Fibroblast of skin of left quadriceps (primary cell): Measurements from ENCODE around the gene ADGRF4.

Experiments used
- DNase-seq, 2 experiments: peaks; one replicate each; pipeline ENCODE4 v3.0.0-alpha.2; 2013; ENCODE audit warnings: low read depth in 2 of 2

ADGRF4 gene

GRCh38 chr6:47681201-47681990 is 17.0 kb upstream of the ADGRF4 start:
- DNase-seq, result no peak

- DNase-seq, result no peak
Observed at GRCh38 chr6:47686411-47686810, 12.0 kb upstream of the ADGRF4 start.

DNA sequence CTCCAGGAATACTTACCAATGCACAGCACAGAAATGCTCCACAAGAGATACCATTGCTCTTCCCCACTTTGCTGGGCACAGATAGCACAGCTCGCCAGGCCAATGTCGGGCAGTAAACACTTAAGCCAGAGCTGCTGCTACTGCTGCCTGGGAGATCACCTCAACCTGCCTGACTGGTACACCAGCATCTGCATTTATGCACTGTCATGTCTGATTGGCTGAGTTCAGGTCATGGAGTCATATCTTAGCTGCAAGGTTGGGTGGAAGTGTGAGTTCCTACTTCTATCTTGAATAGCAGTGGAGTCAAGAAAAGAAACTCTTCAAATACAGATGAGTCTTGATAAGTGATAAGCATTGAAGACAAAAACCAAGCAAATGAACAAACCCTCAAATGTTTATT is 10.9 kb upstream of the ADGRF4 start:
- DNase-seq, result no peak

- DNase-seq, result no peak
Observed at GRCh38 chr6:47690214-47690613, 8.2 kb upstream of the ADGRF4 start.

GRCh38 chr6:47690791-47691190 is 7.6 kb upstream of the ADGRF4 start:
- no peak for DNase-seq

- no peak for DNase-seq
Observed at GRCh38 chr6:47697925-47698324, 455 bp upstream of the ADGRF4 start.

- DNase-seq, result no peak
Observed at GRCh38 chr6:47700053-47700452, 1.7 kb downstream of the ADGRF4 start.

- DNase-seq, result no peak
Observed at GRCh38 chr6:47700596-47700995, 2.2 kb downstream of the ADGRF4 start.

- DNase-seq, result no peak
Observed at GRCh38 chr6:47701363-47701762, 3.0 kb downstream of the ADGRF4 start.

- DNase-seq, result no peak
Observed at GRCh38 chr6:47709160-47709559, 10.8 kb downstream of the ADGRF4 start.

- no peak for DNase-seq
Observed at GRCh38 chr6:47710295-47710694, 11.9 kb downstream of the ADGRF4 start.

GRCh38 chr6:47713200-47713599 is 14.8 kb downstream of the ADGRF4 start:
- no peak for DNase-seq

DNA sequence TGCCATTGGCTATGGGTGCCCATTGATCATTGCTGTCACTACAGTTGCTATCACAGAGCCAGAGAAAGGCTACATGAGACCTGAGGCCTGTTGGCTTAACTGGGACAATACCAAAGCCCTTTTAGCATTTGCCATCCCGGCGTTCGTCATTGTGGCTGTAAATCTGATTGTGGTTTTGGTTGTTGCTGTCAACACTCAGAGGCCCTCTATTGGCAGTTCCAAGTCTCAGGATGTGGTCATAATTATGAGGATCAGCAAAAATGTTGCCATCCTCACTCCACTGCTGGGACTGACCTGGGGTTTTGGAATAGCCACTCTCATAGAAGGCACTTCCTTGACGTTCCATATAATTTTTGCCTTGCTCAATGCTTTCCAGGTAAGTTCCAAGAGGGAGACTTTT is 16.4 kb downstream of the ADGRF4 start:
- no peak for DNase-seq

DNA sequence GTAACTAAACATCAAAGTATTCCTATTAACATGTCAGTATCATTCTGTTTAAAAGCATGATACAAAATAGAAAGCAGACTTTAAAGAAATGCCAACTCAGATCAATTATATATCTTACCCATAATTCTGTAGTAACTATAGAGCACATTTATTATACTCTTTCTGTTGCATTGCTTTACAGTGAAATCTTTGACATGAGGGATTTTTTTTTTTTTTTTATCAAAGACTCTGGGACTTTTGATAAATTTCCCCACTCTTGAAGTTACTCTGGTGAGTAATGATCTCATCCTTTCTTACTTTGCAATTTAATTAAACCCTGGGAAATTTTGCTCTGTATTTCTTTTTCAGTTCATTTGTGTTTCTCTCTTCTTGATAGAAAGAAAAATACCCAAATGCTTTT is 17.4 kb downstream of the ADGRF4 start:
- no peak for DNase-seq

DNA sequence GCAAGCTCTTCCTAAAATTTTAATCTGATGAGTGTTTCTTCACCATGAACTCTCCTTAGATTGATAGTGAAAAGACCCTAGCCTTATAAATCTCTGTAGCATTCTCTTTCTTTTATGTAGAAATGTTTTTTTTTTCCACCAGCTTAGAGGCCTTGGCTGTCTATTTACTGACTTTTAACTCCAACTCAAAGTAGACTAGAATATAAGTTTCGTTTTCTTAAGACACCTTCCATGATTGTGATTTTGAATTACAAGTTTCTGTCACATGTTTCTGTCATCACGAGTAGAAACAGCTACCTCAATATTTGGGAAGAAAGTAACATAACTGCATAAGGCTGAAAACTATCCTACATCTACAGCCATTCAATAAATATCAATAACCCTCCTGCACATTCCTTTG is 17.8 kb downstream of the ADGRF4 start:
- DNase-seq, result no peak

- DNase-seq, result no peak
Observed at GRCh38 chr6:47718571-47718970, 20.2 kb downstream of the ADGRF4 start.

DNA sequence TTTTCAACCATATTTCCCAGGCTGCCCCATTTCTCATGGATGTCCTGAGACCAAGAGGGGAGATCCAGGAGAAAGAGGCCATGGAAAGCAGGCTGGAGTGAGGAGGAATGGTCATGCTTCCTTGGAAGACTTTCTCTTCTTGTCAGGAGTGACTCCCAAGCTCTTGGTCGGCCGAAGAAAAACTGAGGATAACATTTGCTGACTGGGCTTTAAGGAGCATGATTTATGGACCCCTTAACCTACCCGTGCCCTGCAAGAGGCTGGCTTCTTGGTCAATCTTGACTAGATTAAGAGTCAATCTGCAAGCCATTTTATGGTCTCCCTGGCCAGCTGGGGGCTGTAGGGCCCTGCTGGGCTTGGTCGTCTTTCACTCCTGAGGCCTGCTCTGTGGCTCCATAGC is 22.8 kb downstream of the ADGRF4 start:
- DNase-seq, result no peak

DNA sequence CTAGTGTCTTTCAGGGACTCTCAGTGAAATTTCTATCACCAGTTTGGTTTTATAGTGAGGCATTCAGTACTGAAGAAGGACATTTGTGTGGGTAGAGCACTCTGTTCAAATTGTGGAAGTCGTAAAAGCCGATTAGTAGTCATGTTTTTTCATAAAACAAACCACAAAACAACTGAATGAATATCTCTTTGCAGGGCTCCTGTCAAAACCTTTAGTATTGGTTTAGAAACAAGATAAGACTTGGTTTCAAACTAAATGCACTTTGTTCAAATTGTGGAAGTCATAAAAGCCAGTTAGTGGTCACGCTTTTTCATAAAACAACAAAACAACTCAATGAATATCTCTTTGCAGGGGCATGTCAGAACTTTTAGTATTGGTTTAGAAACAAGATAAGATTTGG is 23.8 kb downstream of the ADGRF4 start:
- no peak for DNase-seq

DNA sequence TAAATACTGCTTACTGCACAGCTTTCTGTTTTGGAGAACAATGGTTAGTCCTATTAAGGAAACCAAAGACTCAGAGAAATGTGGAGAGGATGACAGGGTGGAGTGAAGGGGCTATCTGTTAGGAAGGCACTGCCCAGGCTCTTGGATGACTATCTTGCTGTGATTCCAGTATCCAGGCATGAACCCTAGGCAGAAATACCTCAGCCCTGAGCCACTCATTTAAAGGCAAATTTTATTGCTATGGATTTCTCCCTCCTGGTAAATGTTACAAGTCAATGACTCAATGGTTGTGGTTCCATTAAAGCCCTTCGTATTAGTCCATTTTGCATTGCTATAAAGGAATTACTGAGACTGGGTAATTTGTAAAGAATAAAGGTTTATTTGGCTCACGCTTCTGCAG is 25.9 kb downstream of the ADGRF4 start:
- DNase-seq, result no peak

- no peak for DNase-seq
Observed at GRCh38 chr6:47727391-47727790, 29.0 kb downstream of the ADGRF4 start.

- no peak for DNase-seq
Observed at GRCh38 chr6:47729019-47729418, 30.6 kb downstream of the ADGRF4 start.

GRCh38 chr6:47729457-47729856 is 31.1 kb downstream of the ADGRF4 start:
- DNase-seq, result no peak

GRCh38 chr6:47733879-47734558 is 35.6 kb downstream of the ADGRF4 start:
- no peak for DNase-seq
